ENCODE data around the gene SLC7A6OS. TPM values are rescaled to one million over a fixed set of nuclear protein-coding genes. Genes with fewer than 3 reads are reported as not detected.

Gene SLC7A6OS
- total RNA-seq, 1 donor from 2014 or later: 14.4 TPM

GRCh38 chr16:68332411-68333121 lies 21.8 kb upstream of the SLC7A6OS start:
- peaks cover 9 to 39% of the 10 kb centered on the region in 2 donors for H3K36me3 ChIP-seq

GRCh38 chr16:68331879-68332410 lies 21.2 kb upstream of the SLC7A6OS start:
- Histone ChIP-seq H3K4me1 (no peaks in the 10 kb centered on the region), H3K27me3 (no peaks in the 10 kb centered on the region), H3K4me3 (no peak overlapping the region), H3K36me3 (peaks cover 7 to 33% of the 10 kb centered on the region in 2 donors), H3K9me3 (no peaks in the 10 kb centered on the region), H3K27ac (peak overlapping the region in 1 of 2 donors; percentile 66)
- no peak for TF ChIP-seq CTCF (IDR thresholded peaks at IDR 0.05)
- intact Hi-C loops (cut with DNase I): no loop called here
- no peak for DNase-seq (ENCODE audit: low spot score in 2 of 2)

More at GRCh38 chr16:68332411-68333121, 21.8 kb upstream of the SLC7A6OS start:
- intact Hi-C loops (cut with DNase I): no loop called here
- Histone ChIP-seq H3K4me1 (no peaks in the 10 kb centered on the region), H3K9me3 (no peaks in the 10 kb centered on the region), H3K27ac (peak overlapping the region; percentile 19 to 66), H3K27me3 (no peaks in the 10 kb centered on the region), H3K4me3 (no peak overlapping the region)
- no peak for TF ChIP-seq CTCF (IDR thresholded peaks at IDR 0.05)
- no peak for DNase-seq (ENCODE audit: low spot score in 2 of 2)

- no peak for TF ChIP-seq CTCF (IDR thresholded peaks at IDR 0.05)
- Histone ChIP-seq H3K36me3 (peaks cover 22 to 41% of the 10 kb centered on the region in 2 donors), H3K9me3 (no peaks in the 10 kb centered on the region), H3K4me1 (no peaks in the 10 kb centered on the region), H3K27me3 (no peaks in the 10 kb centered on the region), H3K4me3 (no peak overlapping the region), H3K27ac (no peak overlapping the region)
- DNase-seq (ENCODE audit: low spot score in 2 of 2): no peak
- intact Hi-C loops (cut with DNase I): loop anchor here (1.0 to 10.0 kb wide), 4 partner anchors 18 to 244 kb away; partner anchors contain the start of genes NFATC3, PRMT7 and SLC7A6OS
Measured at GRCh38 chr16:68328860-68329390, 18.2 kb upstream of the SLC7A6OS start.

GRCh38 chr16:68328151-68328859 lies 17.6 kb upstream of the SLC7A6OS start:
- peak; percentile 25 to 87 for DNase-seq (ENCODE audit: low spot score in 2 of 2)
- H3K4me1 ChIP-seq: no peaks in the 10 kb centered on the region
- H3K27ac ChIP-seq: no peak overlapping the region
- peaks cover 24 to 41% of the 10 kb centered on the region in 2 donors for H3K36me3 ChIP-seq
- H3K4me3 ChIP-seq: no peak overlapping the region
- no peaks in the 10 kb centered on the region for H3K27me3 ChIP-seq
- TF ChIP-seq CTCF (IDR thresholded peaks at IDR 0.05): peak; percentile 93 to 96 (median 94)
- intact Hi-C loops (cut with DNase I): loop anchor here (1.0 to 10.0 kb wide), 4 partner anchors 18 to 244 kb away; partner anchors contain the start of genes NFATC3, PRMT7 and SLC7A6OS
- no peaks in the 10 kb centered on the region for H3K9me3 ChIP-seq

GRCh38 chr16:68324780-68325357 lies 14.1 kb upstream of the SLC7A6OS start:
- Histone ChIP-seq H3K4me1 (no peaks in the 10 kb centered on the region), H3K9me3 (no peaks in the 10 kb centered on the region), H3K27ac (no peak overlapping the region), H3K4me3 (no peak overlapping the region), H3K36me3 (peaks cover 27 to 43% of the 10 kb centered on the region in 2 donors), H3K27me3 (no peaks in the 10 kb centered on the region)
- no peak for TF ChIP-seq CTCF (IDR thresholded peaks at IDR 0.05)
- intact Hi-C loops (cut with DNase I): loop anchor here (10.0 kb wide), 1 partner anchor 240 kb away; the partner anchor contains the start of gene NFATC3
- no peak for DNase-seq (ENCODE audit: low spot score in 2 of 2)

Measured in ascending aorta (tissue), 2 donors.